HFFc6 (cell line): ENCODE data around the gene AFF2. TPM values are rescaled to one million over a fixed set of nuclear protein-coding genes. Genes with fewer than 3 reads are reported as not detected.

ENCODE experiments used
- DNase-seq: peaks from one replicate; pipeline ENCODE4 v3.0.0-alpha.2; 2018
- H3K27ac Mint-ChIP-seq: 2 replicates; pipeline ENCODE4 v1.8.0; 2020; ENCODE audit warnings: mild to moderate bottlenecking, mixed read lengths
- H3K27me3 Mint-ChIP-seq: 2 replicates; pipeline ENCODE4 v1.8.0; 2021; ENCODE audit warnings: mild to moderate bottlenecking, moderate library complexity, mixed read lengths; ENCODE audit not compliant: insufficient read depth
- H3K36me3 Mint-ChIP-seq: 2 replicates; pipeline ENCODE4 v1.8.0; 2021; ENCODE audit warnings: low read depth, mixed read lengths
- H3K4me1 Mint-ChIP-seq: 2 replicates; pipeline ENCODE4 v1.8.0; 2020; ENCODE audit warnings: low read depth, mixed read lengths
- H3K4me3 Mint-ChIP-seq: 2 replicates; pipeline ENCODE4 v1.8.0; 2020; ENCODE audit warnings: mild to moderate bottlenecking, moderate library complexity, mixed read lengths
- H3K9me3 Mint-ChIP-seq: 2 replicates; pipeline ENCODE4 v1.8.0; 2020; ENCODE audit warnings: mild to moderate bottlenecking, mixed read lengths
- total RNA-seq, 6 experiments: library from RNA; stranded (reverse); fragmentation: NEBNext Ultra II Directional; extraction: Animal tissue kit (Norgen Biotek cat#: 25700); gene quantifications; 2 replicates in 1 of 6; 3 replicates in 5 of 6; pipeline ENCODE4 v1.2.3, GENCODE V29; 2021
- TF ChIP-seq, protein P1 (sequence below): fragments of 200-600 bp; sonication (generic); IDR thresholded peaks from 2 replicates; pipeline ENCODE4 v1.5.0; 2021; ENCODE audit warnings: antibody characterized with exemption, mild to moderate bottlenecking

The AFF2 gene
- total RNA-seq, 6 experiments from 2014 or later = not detected

DNA sequence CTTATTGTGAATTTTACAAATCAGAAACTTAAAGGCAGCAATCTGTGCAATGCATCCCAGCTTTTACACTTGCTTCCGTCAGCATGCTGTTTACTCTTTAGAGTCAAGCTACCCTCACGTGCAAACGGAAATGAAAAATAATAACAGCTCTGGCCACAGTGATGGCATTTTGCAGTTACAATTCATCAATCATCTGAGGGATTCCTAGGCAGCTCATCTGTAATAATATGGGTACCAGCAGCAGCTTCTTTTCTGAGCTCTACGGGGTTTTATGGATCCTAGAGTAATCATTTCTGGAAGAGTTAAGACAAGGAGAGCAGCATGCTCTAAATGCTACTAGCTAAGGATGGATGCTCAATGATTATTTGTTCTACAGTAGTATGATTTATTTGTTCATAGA lies 313.6 kb downstream of the AFF2 start:
- no peak for DNase-seq
- H3K9me3 Mint-ChIP-seq = peaks cover 10% of the 10 kb centered on the region; the same call in 1 of the 2 replicates
- H3K4me1 Mint-ChIP-seq = no peaks in the 10 kb centered on the region
- H3K36me3 Mint-ChIP-seq = no peaks in the 10 kb centered on the region
- H3K4me3 Mint-ChIP-seq = no peak overlapping the region
- no peak overlapping the region for H3K27ac Mint-ChIP-seq
- TF ChIP-seq, protein P1, sequence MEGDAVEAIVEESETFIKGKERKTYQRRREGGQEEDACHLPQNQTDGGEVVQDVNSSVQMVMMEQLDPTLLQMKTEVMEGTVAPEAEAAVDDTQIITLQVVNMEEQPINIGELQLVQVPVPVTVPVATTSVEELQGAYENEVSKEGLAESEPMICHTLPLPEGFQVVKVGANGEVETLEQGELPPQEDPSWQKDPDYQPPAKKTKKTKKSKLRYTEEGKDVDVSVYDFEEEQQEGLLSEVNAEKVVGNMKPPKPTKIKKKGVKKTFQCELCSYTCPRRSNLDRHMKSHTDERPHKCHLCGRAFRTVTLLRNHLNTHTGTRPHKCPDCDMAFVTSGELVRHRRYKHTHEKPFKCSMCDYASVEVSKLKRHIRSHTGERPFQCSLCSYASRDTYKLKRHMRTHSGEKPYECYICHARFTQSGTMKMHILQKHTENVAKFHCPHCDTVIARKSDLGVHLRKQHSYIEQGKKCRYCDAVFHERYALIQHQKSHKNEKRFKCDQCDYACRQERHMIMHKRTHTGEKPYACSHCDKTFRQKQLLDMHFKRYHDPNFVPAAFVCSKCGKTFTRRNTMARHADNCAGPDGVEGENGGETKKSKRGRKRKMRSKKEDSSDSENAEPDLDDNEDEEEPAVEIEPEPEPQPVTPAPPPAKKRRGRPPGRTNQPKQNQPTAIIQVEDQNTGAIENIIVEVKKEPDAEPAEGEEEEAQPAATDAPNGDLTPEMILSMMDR = no peak
- no peaks in the 10 kb centered on the region for H3K27me3 Mint-ChIP-seq

DNA sequence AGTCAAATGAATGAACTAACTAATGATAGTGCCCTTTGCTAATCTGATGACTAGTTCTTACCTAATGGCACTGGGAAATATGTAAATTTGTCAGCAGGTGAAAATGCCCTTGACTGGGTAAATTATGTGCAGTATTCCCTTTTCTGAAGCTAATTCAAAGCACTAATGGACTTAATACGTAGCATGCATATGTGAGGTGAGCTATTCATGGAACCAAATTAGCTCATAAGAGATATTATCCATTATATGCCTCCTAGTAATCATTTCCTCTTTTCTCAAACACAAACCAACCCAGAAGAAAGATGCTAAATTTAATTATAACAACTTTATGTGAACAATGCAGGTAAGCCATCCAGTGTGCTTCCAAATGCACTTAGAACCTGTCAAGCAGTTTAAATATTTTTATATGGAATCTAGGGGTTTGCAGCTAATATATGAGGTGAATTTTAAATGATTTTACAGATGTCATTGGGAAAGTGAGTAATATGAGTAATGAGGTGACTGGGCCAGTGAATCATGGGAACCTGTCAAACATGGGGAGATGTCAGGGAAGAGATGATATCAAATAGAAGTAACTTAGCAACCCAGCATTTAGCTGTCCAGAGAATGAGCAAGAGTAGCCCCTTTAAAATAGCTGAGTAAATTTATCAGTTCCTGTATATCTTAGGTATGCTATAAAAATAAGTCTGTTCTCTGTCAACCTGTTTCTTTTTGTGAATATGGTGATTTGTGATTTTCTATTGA lies 315.0 kb downstream of the AFF2 start:
- DNase-seq = no peak
- Mint-ChIP-seq H3K9me3 (peaks cover 10% of the 10 kb centered on the region; the same call in 1 of the 2 replicates), H3K36me3 (no peaks in the 10 kb centered on the region), H3K4me1 (no peaks in the 10 kb centered on the region), H3K27ac (no peak overlapping the region), H3K4me3 (no peak overlapping the region), H3K27me3 (no peaks in the 10 kb centered on the region)
- TF ChIP-seq, protein P1 = no peak

DNA sequence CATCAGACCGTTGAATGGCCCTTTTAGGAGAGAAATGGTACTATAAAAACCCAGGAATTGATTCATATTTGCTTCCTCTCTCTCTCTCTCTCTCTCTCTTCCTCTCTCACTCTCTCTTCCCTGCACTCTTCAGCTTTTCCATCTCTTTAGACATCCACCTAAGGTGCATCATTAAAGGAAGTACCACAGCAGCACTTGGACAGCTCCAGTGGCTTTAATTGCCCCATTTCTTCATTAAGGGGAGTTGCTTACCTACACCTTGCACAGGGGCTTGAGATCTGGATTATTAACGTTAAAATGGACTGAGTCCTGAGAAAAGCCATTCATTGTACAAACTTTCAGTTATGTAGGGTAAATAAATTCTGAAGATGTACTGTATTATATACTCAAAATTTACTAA lies 323.6 kb downstream of the AFF2 start:
- no peaks in the 10 kb centered on the region for H3K27me3 Mint-ChIP-seq
- H3K27ac Mint-ChIP-seq = no peak overlapping the region
- H3K4me1 Mint-ChIP-seq = no peaks in the 10 kb centered on the region
- no peak overlapping the region for H3K4me3 Mint-ChIP-seq
- H3K9me3 Mint-ChIP-seq = peaks cover 3% of the 10 kb centered on the region; the same call in 1 of the 2 replicates
- DNase-seq = no peak
- no peaks in the 10 kb centered on the region; the same call in 1 of the 2 replicates for H3K36me3 Mint-ChIP-seq
- TF ChIP-seq, protein P1 = no peak

DNA sequence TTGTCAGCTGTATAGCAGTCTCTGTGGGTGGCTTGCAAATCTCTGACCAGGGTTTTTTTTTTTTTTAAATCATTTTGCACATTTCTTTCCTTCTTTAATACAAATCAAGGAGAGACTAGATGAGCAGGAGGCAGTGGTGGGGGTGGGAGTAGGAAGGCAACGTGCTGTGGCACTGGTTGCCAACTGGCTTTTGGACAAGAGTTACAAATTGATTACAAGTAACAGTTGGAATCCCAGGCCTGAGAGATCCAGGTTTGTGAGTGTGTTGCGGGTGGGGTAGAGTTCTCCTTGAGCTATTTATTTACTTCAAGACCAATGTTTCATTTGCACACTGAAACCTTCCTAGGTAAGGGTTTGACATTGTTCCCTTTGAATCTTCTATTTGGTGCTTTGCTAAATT lies 325.3 kb downstream of the AFF2 start:
- Mint-ChIP-seq H3K4me3 (no peak overlapping the region), H3K36me3 (no peaks in the 10 kb centered on the region; the same call in 1 of the 2 replicates), H3K27me3 (no peaks in the 10 kb centered on the region), H3K9me3 (peaks cover 3% of the 10 kb centered on the region; the same call in 1 of the 2 replicates), H3K27ac (no peak overlapping the region), H3K4me1 (no peaks in the 10 kb centered on the region)
- DNase-seq = no peak
- TF ChIP-seq, protein P1 = no peak

DNA sequence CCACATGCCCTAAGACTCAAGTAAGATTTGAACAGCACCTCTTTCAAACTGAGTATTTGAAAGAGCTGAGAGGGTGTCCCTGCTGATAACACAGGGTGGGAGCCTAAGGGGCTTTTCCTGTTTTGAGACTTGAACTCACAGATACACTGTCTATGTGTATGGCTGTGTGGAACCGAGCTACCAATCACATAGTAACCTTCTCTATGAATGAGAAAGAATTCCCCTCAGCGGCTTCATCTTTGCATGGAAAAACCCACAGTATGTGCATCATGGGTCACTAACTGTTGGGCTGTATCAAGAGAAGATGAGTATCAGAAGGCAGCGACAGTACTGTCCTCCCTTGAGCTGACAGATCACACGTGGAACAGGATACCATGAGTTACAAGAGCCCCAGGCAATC lies 336.3 kb downstream of the AFF2 start:
- no peak overlapping the region for H3K27ac Mint-ChIP-seq
- no peaks in the 10 kb centered on the region for H3K4me1 Mint-ChIP-seq
- peaks cover 8% of the 10 kb centered on the region; the same call in 1 of the 2 replicates for H3K9me3 Mint-ChIP-seq
- TF ChIP-seq, protein P1 = no peak
- no peak overlapping the region for H3K4me3 Mint-ChIP-seq
- H3K27me3 Mint-ChIP-seq = no peaks in the 10 kb centered on the region
- no peak for DNase-seq
- H3K36me3 Mint-ChIP-seq = no peaks in the 10 kb centered on the region
